A673 (cell line): Measurements from ENCODE around the gene OR5AK2. TPM values are rescaled to one million over a fixed set of nuclear protein-coding genes. Genes with fewer than 3 reads are reported as not detected.

Source experiments
- BruUV-seq: library from RNA; stranded (reverse); fragments of 400-500 nt; replicated peaks from 2 replicates; lab custom pipeline; 2021; lab: Mats Ljungman, UMichigan
- CTCF ChIA-PET: fragments of 300-600 bp; sonication (Branson Sonifier 250); formaldehyde crosslinking; loops from one replicate; lab custom pipeline; 2022; ENCODE audit warnings: antibody characterized with exemption; lab: Charles Lee
- POLR2A ChIA-PET: fragments of 300-600 bp; sonication (Branson Sonifier 250); formaldehyde crosslinking; loops from one replicate; lab custom pipeline; 2022; ENCODE audit warnings: antibody characterized with exemption; ENCODE audit not compliant: low non-redundant PET; lab: Charles Lee
- DNase-seq: peaks from one replicate; pipeline ENCODE4 v3.0.0-alpha.2; 2015; ENCODE audit warnings: low spot score
- H3K27ac ChIP-seq: fragments of 200-600 bp; sonication (generic); 2 replicates; pipeline ENCODE4 v1.5.1; 2016; ENCODE audit warnings: mixed run types, low read depth, mild to moderate bottlenecking, mixed read lengths, antibody characterized with exemption, low read length; ENCODE audit not compliant: poor library complexity, severe bottlenecking
- H3K27me3 ChIP-seq: fragments of 200-600 bp; sonication (generic); replicated peaks from 2 replicates; pipeline ENCODE4 v1.6.1; 2017; ENCODE audit warnings: mixed run types, low read depth, mild to moderate bottlenecking, mixed read lengths, antibody characterized with exemption, low read length; ENCODE audit not compliant: insufficient read depth, poor library complexity
- H3K36me3 ChIP-seq: fragments of 200-600 bp; sonication (generic); 2 replicates; pipeline ENCODE4 v1.6.1; 2016; ENCODE audit warnings: mixed run types, mild to moderate bottlenecking, mixed read lengths, antibody characterized with exemption, low read length; ENCODE audit not compliant: insufficient read depth, poor library complexity, severe bottlenecking
- H3K4me1 ChIP-seq: fragments of 200-600 bp; sonication (generic); 2 replicates; pipeline ENCODE4 v1.6.1; 2017; ENCODE audit warnings: mixed run types, mild to moderate bottlenecking, mixed read lengths, antibody characterized with exemption, low read length; ENCODE audit not compliant: insufficient read depth, poor library complexity, severe bottlenecking
- H3K4me3 ChIP-seq: fragments of 200-600 bp; sonication (generic); 2 replicates; pipeline ENCODE4 v1.5.1; 2016; ENCODE audit warnings: low read depth, mixed run types, mild to moderate bottlenecking, mixed read lengths, low read length; ENCODE audit not compliant: poor library complexity, severe bottlenecking
- H3K9me3 ChIP-seq: fragments of 200-600 bp; sonication (generic); 2 replicates; pipeline ENCODE4 v1.6.1; 2016; ENCODE audit warnings: mixed run types, low read depth, mild to moderate bottlenecking, mixed read lengths, antibody characterized with exemption, low read length; ENCODE audit not compliant: poor library complexity, severe bottlenecking
- CTCF ChIP-seq: fragments of 300-800, 200-600 bp; sonication (generic); conservative IDR thresholded peaks from 2 replicates; pipeline ENCODE4 v1.5.1; 2017; ENCODE audit warnings: low read depth, mild to moderate bottlenecking, antibody characterized with exemption, low read length, moderate library complexity, mixed read lengths
- EZH2 ChIP-seq: fragments of 200-600 bp; sonication (generic); IDR thresholded peaks from 2 replicates; pipeline ENCODE4 v1.6.1; 2017; ENCODE audit warnings: borderline replicate concordance, low read depth, mild to moderate bottlenecking, mixed read lengths, antibody characterized with exemption, low read length; ENCODE audit not compliant: poor library complexity, severe bottlenecking
- intact Hi-C: fragments of 100-400 bp; cut with micrococcal nuclease; formaldehyde crosslinking; loops from one replicate; pipeline ENCODE4 v1.10.0; 2022; ENCODE audit not compliant: unreplicated experiment
- total RNA-seq: library from RNA; stranded (reverse); gene quantifications from 2 replicates; pipeline ENCODE4 v1.2.3, GENCODE V29; 2021

The OR5AK2 gene
- total RNA-seq, 1 experiment from 2014 or later: not detected

- Histone ChIP-seq H3K4me3 (no peak overlapping the region), H3K36me3 (no peaks in the 10 kb centered on the region), H3K27me3 (no peaks in the 10 kb centered on the region), H3K9me3 (no peaks in the 10 kb centered on the region), H3K27ac (no peak overlapping the region), H3K4me1 (no peaks in the 10 kb centered on the region)
- no peak for DNase-seq
- POLR2A ChIA-PET: no interaction called here
- TF ChIP-seq CTCF (no peak), EZH2 (no peak)
- no TSS peak for BruUV-seq
- CTCF ChIA-PET: interaction anchor here (0.6 kb wide), 1 partner anchor 285 kb away, joined by 3 read pairs; no protein-coding TSS in a partner anchor
- intact Hi-C loops: no loop called here
Observed at GRCh38 chr11:56967726-56968125, 21.0 kb upstream of the OR5AK2 start.

- H3K4me1 ChIP-seq: no peaks in the 10 kb centered on the region
- intact Hi-C loops: no loop called here
- H3K4me3 ChIP-seq: no peak overlapping the region
- H3K36me3 ChIP-seq: no peaks in the 10 kb centered on the region
- no peak overlapping the region for H3K27ac ChIP-seq
- no peak for TF ChIP-seq CTCF
- TF ChIP-seq EZH2: no peak
- POLR2A ChIA-PET: no interaction called here
- no peaks in the 10 kb centered on the region for H3K27me3 ChIP-seq
- CTCF ChIA-PET: no interaction called here
- no peak for DNase-seq
- no peaks in the 10 kb centered on the region for H3K9me3 ChIP-seq
- BruUV-seq: no TSS peak
Observed at GRCh38 chr11:56968524-56968923, 20.2 kb upstream of the OR5AK2 start.

- Histone ChIP-seq H3K27me3 (peaks cover 4% of the 10 kb centered on the region), H3K36me3 (no peaks in the 10 kb centered on the region), H3K9me3 (no peaks in the 10 kb centered on the region), H3K4me3 (no peak overlapping the region), H3K4me1 (no peaks in the 10 kb centered on the region), H3K27ac (no peak overlapping the region)
- ChIA-PET POLR2A (no interaction called here), CTCF (no interaction called here)
- no peak for DNase-seq
- intact Hi-C loops: no loop called here
- BruUV-seq: no TSS peak
- no peak for TF ChIP-seq CTCF
- no peak for TF ChIP-seq EZH2
Observed at GRCh38 chr11:56977314-56977713, 11.4 kb upstream of the OR5AK2 start.
